Cortex of kidney (tissue), 1 donor: ENCODE data around the gene LARP4.

Experiments used
- DNase-seq: peaks from one replicate; lab custom pipeline; 2025; lab: John Stamatoyannopoulos, UW

The LARP4 gene

GRCh38 chr12:50525422-50525821 is 124.7 kb downstream of the LARP4 start:
- DNase-seq, result no peak

GRCh38 chr12:50527359-50527726 is 126.7 kb downstream of the LARP4 start:
- DNase-seq, result no peak

GRCh38 chr12:50528800-50529199 is 128.1 kb downstream of the LARP4 start:
- DNase-seq, result no peak

GRCh38 chr12:50529345-50529744 is 128.7 kb downstream of the LARP4 start:
- no peak for DNase-seq
